GM12801 (cell line): Measurements from ENCODE around the gene PLS1.

Source experiments
- CTCF ChIP-seq: IDR thresholded peaks from one replicate; pipeline ENCODE4 v1.5.1; 2011; ENCODE audit warnings: control low read depth; ENCODE audit not compliant: insufficient read length; ENCODE audit errors: extremely low read depth

PLS1 gene

DNA sequence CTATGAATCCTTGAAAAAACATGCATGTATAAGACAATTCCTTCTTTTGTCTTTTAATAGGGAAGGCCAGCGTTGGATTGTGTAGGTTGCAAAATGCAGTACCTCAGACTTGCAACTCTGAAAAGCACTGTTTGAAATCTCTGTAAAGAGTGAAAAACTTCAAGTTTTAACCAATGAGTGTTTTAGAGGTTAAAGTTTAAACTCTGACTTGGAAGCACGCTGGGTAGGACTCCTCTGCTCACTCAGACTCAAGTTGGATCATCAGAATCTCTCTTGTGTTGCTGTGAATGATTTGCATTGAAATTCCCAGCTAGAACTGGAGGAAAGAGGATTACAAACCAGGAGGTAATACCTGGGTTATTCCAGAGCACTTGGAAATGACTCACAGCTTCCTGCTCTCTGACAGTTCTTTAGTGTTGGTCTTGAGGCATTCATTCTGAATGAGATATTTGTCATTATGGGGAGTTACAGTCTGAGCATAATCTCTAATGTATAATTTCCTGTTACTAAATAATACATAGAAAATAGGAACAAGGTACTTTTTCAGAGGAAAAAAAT lies 49.1 kb downstream of the PLS1 start:
- TF ChIP-seq CTCF = no peak

DNA sequence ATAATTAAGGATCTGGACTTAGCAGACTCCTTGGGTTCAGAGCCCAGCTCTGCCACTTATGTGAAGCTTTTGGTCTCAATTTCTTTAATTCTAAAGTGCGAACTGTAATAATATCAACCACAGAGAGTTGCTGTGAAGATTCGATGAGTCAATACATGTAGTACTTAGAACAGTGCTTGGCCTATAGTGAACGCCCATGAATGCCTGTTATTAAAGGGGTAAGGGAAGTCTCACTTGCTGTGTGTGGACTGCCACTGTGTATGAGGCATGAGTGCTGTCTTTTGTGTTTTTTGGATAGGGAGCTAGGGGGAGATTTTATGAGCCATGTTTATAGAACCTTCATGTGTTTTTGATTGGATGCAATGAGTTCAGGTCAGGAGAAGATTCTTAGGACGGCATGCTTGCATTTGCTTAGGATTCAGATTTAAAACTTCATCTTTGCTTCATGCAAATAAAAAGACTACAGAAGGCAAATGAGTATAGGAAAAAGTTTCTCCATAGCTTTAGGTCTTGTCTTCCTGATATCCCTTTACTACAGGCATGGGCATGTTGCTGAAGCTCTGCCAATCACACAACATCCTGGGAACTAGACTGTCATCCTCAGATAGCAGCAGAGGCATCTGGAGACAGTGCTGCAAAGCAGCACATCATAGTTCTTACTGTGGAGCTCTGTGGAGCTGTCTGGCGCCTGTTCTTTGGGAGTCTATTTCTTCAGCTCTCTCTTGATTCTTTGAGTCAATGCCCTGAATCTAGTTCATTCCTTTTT lies 50.0 kb downstream of the PLS1 start:
- no peak for TF ChIP-seq CTCF

GRCh38 chr3:142647856-142648255 lies 51.7 kb downstream of the PLS1 start:
- no peak for TF ChIP-seq CTCF

DNA sequence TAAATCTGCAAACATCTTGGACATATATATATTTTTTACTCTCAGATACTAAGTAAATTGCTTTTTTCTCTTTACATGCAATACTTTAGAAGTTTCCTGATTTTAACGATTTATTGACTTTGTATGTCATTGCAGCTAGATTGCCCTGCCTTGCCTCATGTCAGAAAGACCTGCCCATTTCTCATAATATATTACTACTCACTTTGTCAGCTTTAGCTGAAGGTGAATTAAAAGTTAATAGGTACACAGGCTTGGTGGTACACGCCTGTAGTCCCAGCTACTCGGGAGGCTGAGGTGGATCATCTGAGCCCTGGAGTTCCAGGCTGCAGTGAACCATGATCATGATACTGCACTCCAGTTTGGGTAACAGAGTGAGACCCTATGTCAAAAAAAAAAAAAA lies 52.8 kb downstream of the PLS1 start:
- no peak for TF ChIP-seq CTCF

DNA sequence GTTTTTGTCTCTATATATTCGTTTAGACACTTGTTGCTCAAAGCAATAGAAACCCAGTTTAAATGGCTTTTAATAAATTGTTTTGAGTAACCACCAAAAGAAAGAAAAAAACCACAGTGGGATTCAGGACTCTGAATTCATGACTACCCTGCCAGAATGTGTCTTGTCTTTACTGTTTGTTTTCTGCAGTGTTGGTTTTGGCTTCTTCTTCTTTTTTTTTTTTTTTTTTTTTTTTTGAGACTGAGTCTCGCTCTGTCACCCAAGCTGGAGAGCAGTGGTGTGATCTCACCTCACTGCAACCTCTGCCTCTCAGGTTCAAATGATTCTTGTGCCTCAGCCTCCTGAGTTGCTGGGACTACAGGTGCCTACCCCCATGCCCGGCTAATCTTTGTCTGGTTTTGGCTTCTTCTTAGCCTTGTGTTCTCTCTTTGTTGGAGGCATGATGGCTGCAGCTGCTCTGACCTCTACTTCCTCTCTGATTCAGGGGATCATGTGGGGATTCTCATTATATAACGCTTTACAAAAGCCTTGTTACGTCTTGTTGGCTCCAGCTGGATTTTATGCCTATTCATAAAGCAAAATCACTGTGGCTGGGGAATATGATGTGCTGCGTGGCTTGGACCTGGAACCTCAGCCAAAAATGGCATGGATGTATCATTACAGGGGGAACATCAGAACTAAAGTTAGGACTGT lies 54.0 kb downstream of the PLS1 start:
- TF ChIP-seq CTCF = no peak

- TF ChIP-seq CTCF = no peak
Observed at GRCh38 chr3:142651711-142652110, 55.5 kb downstream of the PLS1 start.

DNA sequence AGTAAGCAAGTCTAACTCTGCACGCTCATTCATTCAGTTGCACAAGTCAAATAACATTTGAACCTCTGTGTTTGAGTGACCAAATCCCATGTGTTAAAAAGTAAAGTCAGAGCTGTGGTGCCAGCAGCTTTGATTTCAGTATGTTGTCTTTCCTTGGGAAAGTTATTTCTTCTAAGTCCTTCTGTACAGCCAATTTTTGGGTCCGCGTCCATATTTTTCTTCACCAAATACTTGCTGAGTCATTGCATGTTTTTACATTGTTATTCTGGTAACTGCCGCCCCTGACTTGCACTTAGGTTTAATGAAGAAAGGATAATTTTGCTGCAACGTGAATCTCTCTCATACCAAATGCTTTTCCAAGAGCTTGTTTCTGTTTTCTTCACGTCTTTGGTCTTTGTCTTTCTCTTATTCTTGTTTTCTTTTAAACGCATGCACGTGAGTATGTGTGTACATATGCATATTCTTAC lies 56.7 kb downstream of the PLS1 start:
- TF ChIP-seq CTCF = no peak
